Measurements from ENCODE around the gene ITGB5.
A peak's percentile ranks its signal among the peaks of the same experiment; 100 is the strongest.
"Not testable (repeated sequence)": the region's sequence is repeated elsewhere in the genome, so short reads cannot be mapped to it uniquely, and the experiment has no call there.

Gene ITGB5

DNA sequence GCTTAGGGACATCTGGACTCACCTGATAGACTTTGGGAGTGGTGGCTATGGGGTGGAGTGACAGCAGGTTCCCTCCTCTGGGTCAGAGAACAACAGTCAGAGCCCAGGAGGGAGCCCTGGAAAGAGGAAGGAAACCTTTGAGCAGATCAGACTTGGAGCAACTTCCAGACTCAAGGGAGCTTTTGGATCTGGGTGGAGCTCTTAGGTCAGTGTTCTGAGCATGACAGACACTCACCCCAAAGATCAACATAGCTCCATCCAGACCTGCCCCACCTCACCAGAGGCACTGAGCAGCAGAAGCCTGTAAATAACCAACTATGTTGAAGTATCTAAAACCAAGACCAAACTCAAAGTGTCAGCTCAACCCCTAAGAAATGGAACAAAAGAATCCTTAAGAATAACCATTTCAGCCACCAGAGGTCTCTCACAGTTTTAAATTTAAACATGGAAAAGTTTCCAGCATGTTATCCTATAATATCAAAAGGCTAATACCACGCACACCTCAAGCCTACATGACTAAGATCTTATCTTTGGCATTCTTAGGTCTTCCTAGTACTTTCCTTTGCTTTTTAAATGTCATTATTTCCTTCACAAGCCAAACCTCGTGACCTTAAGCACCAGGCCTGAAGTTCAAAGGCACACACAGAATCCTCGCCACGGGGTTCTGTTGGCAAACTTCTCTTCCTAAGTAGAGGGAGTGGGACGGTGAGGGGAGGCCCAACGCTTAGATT lies 100.5 kb downstream of the ITGB5 start:
- DNase-seq (ENCODE audit: low spot score), result no peak

DNA sequence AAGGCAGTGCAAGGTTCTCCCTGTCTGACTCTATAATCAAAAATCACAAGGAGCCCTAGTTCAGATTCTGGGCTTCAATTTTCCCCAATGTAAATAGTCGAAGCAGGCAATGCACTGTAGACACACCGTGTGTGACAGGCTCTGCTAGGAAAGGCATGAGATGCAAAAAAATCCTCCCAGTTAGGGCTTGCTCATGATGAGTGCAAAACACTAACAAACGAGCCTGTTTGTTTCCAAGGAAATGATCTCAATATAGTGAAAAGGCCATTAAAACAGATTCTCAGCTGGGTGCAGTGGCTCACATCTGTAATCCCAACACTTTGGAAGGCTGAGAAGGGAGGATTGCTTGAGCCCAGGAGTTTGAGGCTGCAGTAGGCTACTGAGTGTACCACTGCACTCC lies 101.2 kb downstream of the ITGB5 start:
- no peak for DNase-seq (ENCODE audit: low spot score)

DNA sequence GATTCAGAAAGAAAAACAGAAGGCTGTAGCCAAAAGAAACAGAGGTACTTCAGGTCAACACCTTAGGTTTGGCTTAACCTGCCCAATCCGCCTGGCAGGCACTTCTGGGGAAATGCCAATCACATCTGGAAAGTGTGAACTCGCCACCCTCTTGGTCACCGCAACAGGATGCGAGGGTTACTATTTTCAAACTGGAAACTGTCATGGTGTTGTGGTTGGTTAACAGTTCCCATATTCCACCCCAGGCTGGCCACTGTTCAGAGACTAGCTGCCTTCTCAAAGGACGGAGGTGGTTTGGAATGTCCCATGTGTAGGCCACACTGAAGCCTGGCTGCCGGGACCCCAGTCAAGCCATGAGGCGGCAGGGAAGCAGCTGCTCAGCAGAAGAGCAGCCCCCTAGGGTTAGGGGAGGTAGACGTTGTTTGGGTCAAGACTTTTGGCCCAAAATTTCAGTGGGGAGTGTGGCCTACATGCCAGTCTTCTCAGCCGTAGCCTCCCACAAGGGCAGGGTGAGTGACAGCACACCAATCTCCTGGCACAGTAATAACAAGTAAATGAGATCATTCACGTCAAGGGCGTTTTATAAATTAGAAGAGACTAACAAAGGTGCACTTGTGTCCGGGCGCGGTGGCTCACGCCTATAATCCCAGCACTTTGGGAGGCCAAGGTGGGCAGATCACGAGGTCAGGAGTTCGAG lies 102.3 kb downstream of the ITGB5 start:
- no peak for DNase-seq (ENCODE audit: low spot score)

DNA sequence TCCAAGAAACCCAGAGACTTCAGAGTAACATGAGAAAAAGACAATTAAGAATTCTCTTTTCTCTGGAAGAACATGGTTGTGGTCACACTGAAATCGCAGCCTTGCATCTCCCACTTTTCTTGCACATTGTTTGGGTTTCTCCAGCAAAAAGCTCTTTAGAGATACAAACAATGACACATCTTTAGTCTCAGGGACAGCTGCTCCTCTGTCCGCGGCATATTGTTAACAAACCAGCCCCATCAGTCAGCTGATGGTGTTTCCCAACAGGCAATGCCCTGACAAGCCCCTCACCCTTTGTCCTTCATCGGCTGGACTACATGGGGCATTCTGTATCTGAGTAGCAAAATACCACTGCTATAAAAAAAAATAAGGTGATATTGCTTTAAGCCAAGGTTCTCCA lies 103.5 kb downstream of the ITGB5 start:
- DNase-seq (ENCODE audit: low spot score), result no peak

DNA sequence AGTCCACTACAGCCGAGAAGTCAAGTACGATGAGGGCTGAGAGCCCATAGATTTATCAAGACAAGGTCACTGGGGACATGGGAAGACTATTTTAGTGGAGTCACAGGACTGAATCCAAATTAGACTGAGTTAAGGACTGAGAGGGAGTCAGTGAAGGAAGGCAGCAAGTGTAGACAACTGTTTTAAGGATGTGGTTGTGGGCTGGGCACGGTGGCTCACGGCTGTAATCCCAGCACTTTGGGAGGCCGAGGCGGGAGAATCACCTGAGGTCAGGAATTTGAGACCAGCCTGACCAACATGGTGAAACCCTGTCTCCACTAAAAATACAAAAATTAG lies 104.8 kb downstream of the ITGB5 start:
- not testable (repeated sequence) for DNase-seq (ENCODE audit: low spot score)

DNA sequence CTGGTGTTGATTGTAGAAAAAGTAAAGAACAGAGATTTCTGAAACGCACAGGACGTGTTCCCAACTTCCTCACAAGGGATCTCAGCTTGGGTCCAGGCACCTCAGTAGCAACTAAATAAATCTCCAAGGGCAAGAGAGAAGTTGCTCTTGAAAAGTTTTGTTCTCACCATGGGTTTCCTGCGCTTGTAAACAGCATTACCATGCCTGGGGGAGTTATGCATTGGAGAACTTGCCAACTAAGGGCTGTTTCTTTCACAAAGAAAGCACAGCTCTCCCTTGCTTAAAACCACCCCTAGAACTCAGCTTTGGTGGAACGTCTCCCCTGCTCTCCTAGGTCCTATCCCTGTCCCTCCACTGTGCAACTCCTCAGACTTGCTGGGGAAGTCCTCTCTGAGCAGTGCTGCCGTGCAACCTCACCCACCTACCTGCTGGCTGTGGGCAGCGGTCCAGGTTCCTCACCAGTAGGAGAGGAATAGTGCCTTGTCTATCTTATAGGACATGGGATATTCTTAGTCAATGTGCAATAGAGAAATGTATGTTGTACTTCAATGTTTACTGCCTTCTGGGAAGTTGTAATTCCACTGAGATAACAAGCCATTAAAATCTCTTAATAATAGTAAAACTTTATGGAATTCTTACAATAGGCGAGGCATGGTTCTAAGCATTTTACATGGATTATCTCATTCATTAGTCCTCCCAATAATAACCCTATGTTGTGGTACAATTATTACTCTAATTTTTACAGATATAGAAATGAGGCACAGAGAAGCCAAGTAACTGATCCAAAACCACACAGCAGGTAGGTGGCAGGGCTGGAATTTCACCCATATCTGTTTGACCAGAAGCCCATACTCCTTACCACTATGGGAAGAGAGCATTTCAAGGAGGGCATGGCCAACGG lies 105.4 kb downstream of the ITGB5 start:
- no peak for DNase-seq (ENCODE audit: low spot score)

DNA sequence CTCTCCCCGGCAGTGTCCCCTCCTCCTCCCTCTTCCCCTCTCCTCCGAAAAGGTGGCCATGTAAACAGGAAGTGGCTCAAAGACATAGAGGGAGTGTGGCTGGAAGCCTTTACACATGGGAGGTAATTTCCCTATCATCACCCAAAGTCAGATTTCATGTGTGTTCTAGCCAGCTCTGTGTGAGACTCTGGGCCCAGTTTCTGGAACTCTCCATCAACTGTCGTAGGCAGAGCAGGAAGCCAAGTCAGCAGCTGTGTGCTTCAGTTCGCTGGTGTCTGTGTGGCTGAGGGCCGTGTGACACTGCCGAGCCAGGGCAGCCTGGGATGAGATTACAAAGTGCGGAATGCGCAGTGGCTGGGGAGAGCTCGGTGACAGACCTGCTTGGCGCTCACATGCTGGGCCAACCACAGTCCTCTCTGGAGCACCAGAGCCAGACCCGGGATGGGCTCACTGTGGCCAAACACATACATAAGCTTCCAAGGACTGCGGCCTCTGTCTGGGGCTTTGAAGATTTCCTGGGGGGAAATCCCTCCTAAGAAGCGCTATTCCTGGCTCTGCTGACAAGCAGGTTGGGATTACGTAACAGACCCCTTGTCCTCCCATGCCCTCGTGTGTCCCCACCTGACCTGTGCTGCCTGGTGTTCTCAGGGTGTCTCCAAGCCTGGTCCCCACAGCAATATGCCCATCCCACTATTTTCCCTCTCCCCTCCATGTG lies 106.2 kb downstream of the ITGB5 start:
- DNase-seq (ENCODE audit: low spot score), result peak; percentile 64

DNA sequence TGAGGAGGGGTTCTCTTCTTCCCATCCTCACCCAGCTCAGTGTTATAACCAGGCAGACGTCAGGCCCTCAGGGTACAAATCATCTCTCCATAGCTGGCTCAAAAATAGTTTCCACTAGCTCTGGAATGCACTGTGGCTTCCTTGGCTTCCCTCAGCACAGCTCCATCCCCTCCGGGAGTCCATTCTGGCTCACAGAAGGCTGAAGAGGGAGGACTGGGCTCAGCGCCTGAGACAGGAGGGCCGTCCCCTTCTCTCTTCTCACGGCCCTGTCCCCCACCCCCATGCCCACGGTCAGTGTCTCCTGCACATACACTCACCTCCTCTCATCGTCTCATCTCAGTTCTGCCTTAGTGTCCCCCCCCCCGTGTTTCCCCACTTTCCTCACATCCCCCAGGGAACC lies 106.8 kb downstream of the ITGB5 start:
- DNase-seq (ENCODE audit: low spot score), result no peak

DNA sequence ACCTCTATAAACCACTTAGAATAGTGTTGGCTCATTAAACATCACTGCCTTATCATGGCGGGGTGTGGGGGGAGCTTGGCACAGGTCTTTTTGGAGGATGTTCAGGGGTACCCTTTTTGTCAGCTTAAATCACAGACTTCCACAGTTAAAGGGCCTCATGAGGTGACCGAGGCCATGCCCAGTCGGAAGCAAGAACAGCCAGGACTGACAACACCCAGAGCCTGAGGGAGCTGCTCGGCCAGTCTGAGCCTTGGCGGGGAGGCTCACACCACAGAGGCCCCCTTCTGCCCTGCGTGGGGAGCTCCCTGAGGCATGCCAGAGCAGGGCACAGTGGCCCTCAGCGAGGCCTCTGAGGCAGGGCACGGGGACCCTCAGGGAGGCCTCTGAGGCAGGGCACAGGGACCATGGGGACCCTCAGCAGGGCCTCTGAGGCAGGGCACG lies 107.4 kb downstream of the ITGB5 start:
- DNase-seq (ENCODE audit: low spot score), result no peak

DNA sequence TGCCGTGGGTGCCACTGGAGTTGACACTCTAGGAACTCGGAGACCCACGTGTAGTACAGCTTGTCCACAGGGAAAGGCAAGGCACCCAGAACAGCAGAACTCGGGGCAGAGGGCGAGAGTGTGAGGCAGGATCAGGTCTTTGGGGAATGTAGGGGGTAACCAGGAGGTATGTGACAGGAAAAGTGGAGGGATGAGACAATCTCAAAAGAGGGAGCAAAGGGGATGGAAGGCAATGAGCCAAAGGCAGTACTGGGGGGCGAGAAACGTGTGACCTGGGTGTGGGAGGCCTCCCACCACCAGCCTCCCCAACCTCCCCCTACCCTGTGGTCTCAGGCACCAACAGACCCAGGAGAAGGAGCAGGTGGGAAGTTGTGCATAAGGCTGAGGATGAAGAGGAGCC lies 108.0 kb downstream of the ITGB5 start:
- DNase-seq (ENCODE audit: low spot score), result no peak

DNA sequence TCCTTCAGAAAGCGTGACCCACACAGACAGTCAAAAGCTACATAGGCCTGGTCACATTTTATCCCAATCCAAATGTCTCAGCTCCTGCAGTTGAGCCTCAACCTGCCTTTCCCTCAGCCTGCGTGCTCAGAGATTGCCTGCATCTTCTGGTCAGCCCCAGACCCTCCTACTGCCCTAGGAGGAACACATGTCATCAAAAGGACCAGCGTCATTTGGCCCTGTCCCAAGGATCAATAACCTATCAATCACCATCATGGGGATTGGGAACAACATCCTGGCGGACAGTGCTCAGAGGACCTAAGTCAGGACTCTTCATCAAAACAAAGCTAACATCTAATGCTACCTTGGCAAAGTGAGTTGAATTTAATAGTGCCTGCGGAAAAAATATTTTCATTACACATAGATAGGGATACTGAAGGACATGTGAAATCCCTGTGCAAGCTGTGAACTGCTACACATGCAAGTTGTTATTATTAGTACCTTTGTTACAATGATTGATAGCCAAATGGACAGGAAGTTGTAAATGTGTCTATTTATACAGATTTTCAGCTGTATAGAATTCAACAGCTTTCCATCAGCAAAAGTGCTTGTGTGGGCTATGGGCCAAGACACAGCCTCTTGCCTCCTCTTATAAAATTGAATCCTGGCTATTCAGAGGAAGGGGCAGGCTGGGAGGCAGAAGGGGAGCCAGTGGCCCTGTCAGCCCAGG lies 109.2 kb downstream of the ITGB5 start:
- no peak for DNase-seq (ENCODE audit: low spot score)

DNA sequence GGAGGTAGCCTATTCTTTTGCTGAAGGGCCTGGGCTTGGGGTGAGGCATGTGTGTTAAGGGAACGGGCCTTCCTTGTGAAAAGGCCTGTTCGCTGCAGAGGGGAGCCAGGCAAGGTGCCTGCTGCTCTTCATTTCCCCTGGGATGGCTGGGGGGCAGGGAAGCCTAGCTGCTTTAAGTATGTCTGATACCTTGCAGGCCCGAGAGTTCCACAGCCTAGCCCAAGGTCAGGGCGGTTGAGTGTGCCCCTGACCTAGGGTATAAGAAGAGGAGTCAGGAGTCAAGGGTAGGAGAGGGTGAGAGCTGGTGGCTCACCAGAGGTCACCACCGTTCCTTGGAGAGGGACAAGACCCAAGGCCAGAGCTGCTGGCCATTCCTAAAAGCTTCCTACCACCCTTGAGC lies 110.3 kb downstream of the ITGB5 start:
- no peak for DNase-seq (ENCODE audit: low spot score)

DNA sequence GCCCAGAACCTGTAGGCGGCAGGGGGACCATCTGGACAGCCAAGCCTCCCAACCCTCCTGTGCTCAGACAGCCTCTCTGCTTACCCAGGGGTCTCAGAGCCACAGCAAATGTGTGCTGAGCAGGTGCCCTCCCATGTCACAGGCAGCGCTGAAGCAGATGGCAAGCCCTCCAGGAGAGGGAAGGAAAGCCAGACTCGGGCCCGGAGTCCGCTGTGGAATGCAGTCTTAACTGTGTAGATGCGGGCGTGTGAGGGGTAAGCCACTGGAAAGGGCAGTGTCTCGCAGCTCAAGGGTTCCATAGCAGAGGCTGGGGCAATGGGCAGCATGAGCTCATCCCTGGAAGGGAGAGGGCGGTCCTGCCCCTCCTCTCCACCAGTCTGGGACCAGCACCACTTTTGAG lies 111.3 kb downstream of the ITGB5 start:
- DNase-seq (ENCODE audit: low spot score), result no peak

DNA sequence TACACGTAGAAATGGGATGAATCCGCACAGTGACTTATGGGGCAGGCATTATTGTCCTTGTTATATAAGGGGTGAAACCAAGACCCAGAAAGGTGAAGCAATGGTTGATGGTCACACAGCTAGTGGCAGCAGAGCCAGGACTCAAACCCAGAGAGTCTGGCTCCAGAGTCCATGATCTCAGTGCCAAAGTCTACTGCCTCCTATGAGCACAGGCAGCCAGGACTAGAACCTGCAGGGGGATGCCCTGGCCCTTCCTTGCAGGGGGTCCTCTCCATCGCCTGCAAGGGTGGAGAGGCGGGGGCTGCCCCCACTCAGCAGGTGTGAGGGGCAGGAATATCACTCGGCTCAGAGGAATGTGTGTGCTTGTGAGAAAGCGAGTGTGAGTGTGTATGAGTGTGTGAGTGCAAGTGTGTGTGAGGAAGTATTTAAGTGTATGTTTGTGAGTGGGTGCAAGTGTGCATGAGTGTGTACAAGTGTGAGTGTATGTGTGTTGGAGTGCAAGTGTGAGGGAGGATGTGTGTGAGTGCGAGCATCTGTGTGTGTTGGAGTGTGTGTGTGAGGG lies 112.2 kb downstream of the ITGB5 start:
- DNase-seq (ENCODE audit: low spot score), result no peak

DNA sequence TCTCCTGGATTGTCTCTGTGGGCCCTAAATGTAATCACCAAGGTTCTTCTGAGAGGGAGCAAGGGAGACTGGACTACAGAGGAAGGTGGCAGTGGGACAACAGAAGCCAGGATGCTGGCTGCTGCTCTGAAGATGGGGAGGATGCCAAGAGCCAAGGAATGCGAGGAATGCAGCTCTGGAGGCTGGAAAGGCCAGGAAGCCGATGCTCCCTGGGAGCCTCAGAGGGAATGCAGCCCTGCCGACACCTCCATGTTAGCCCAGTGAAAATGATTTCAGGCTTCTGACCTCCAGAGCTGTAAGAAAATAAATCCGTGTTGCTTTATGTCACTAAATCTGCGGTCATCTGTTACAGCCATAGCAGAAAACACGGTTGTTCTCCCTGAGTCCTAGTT lies 112.8 kb downstream of the ITGB5 start:
- no peak for DNase-seq (ENCODE audit: low spot score)

DNA sequence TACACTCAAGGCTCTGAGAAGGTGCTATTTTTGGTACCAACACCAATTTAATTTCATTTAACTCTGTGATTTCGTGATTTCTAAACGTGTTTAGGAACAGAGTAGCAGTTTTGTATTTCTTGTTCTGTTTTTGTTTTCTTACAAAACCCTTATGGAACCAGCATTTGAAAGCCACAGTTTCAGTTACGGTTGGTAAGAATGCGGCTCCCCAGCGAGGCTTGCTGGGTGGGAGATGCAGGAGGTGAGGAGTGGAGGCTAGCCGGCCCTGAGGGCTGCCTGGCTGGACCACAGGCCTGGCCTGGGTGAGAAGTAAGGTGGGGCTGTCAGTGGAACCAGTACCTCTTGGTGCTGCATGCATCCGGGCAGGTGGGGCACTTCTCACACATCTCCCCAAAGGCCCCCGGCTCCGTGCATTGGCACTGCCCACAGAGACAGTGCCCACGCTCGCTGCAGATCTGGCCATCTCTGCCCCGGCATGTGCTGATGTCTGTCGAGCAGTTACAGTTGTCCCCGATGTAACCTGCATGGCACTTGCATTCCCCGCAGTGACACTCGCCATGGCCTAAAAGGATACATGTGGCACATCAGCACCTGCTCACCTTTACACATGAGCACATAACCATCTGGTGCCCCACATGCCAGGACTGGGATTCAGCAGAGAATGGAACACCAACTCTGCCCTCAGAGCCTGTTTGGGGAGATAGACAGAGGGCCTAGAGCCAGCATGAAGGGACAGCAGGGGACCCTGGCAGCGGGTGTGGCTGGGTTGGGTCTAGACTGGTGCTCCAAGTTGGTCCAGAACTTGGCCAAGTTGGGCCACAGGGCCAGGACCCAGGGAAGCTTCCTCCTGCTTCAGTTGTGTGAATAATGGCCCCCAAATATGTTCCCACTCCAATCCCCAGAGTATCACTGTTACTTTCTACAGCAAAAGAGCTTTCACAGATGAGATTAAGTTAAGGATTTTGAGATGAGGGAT lies 113.5 kb downstream of the ITGB5 start:
- no peak for DNase-seq (ENCODE audit: low spot score)

DNA sequence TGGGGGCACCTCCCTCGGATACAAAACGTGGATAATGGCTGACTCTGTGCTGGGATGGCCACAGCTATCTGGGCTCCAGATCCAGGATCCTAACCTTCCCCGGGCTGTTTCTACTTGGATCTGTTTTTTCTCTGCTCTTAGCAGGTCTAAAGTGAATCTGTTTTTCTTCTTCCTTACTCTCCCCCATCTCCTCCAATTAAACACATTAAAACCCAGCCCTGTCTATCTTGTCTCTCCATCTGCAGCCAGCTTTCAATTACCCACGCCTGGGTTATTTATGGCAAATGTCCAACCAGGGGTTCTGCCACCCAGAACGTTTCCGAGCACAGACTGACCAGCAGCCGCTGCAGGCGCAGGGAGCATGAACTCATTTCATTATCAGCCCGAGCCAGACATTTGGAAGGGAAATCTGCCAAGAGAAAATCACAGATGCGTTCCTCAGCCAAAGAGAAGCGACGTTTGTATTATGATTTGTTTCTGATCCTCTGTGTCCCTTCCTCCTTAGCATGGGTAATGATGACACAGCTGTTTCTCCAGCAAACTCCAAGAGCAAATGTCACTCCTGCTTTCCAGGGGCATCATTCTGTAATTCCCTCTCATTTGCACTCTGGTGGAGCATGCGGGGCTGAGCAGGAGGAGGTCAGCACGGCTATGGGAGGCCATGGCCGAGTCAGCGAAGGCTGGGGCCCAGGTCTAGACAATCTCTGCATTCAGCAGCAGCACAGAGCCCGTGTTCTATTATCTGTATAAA lies 114.9 kb downstream of the ITGB5 start:
- DNase-seq (ENCODE audit: low spot score), result no peak

DNA sequence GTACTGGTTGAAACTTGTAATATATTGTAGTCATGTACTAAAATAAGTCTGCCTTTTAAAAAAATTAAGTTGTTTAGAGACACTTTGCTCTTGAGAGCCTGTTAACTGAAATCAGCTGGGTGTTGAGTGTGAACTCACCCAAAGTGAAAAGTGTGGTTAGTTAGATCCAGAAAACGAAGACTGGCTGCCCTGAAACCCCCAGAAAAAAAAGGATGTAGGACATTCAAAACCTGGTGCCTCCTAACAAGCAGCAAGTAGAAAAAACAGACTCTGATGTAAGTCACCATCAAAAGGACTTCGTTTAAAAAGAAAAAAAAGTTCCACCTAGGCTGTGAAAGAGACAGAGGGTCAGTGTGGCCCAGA lies 116.1 kb downstream of the ITGB5 start:
- no peak for DNase-seq (ENCODE audit: low spot score)

DNA sequence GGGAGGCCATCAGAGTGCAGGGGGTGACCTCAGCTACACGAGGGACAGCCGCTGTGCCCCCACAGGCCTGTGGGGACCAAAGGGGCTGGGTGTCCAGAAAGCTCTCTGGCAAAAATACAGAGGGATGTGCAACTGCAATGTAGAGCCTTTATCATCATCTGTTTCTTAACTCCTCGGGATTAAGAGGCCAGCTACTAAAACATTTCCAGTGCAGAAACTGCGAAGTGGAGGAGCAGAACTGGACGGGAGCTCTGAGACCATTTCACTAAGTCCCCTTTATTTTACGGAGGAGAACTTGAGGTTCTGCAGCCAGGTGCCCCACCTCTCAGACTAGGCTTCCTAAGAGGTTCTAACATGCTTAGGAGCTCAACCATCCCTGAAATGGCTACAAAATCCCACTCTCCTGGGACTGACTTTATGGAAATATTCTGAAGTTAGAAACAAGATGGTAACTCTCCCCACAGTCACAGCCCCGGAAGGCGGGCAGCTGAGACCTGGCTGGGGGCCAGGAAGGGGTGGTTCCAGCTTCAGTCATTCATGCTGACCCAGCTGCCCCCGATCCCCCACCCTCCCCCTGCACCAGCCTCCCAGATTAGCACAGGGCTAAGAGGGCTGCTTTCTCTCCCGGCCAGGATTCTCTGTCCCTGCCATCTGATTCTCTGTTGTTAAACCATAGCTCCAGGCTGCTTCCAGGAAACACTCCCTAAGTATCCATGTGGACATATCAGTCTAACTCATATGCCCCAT lies 116.7 kb downstream of the ITGB5 start:
- DNase-seq (ENCODE audit: low spot score), result peak; percentile 65
